A549 (cell line): Measurements from ENCODE around the gene NGB. TPM values are rescaled to one million over a fixed set of nuclear protein-coding genes. Genes with fewer than 3 reads are reported as not detected.
A peak's percentile ranks its signal among the peaks of the same experiment; 100 is the strongest.

ENCODE experiments used
- ATAC-seq, 2 experiments: fragments of 200-7000 bp in 1 of 2; fragments of >200 bp in 1 of 2; cut with Nextera tagmentation in 1 of 2; cut with Tn5 transposase in 1 of 2; 3 replicates each; pipeline versions ENCODE4 v1.8.0 to v1.9.1; 2018 to 2020; ENCODE audit warnings: mild to moderate bottlenecking in 1 of 2, moderate library complexity in 1 of 2
- CTCF ChIA-PET: fragments of 300-600 bp; sonication (Branson Sonifier 250); formaldehyde crosslinking; extraction: SDS; loops from one replicate; lab custom pipeline; 2021; ENCODE audit warnings: antibody characterized with exemption, inconsistent platforms; lab: Yijun Ruan, JAX
- POLR2A ChIA-PET: fragments of 350-600 bp; formaldehyde crosslinking; extraction: SDS; loops from one replicate; lab custom pipeline; 2021; ENCODE audit warnings: antibody characterized with exemption, inconsistent platforms; lab: Yijun Ruan, JAX
- DNase-seq, 2 experiments: peaks; one replicate each; pipeline versions ENCODE4 v3.0.0 to v3.0.0-alpha.2; 2011 to 2016; ENCODE audit warnings: low read depth in 1 of 2, low spot score in 1 of 2
- FAIRE-seq: peaks from 2 replicates; lab custom pipeline; 2011; peaks lifted over from hg19 to GRCh38; lab: Jason Lieb, UNC
- H3K27ac ChIP-seq, 2 experiments: fragments of >200 bp; sonication (Bioruptor Twin); formaldehyde crosslinking; 3 replicates each; pipeline ENCODE4 v1.5.1; 2016 to 2017
- H3K4me1 ChIP-seq: fragments of >200 bp; sonication (Bioruptor Twin); formaldehyde crosslinking; 3 replicates; pipeline ENCODE4 v1.6.1; 2016
- H3K4me2 ChIP-seq: fragments of >200 bp; sonication (Bioruptor Twin); formaldehyde crosslinking; 3 replicates; pipeline ENCODE4 v1.6.1; 2016
- H3K4me3 ChIP-seq: fragments of >200 bp; sonication (Bioruptor Twin); formaldehyde crosslinking; 3 replicates; pipeline ENCODE4 v1.5.1; 2016
- H3K9me3 ChIP-seq: fragments of >200 bp; sonication (Bioruptor Twin); formaldehyde crosslinking; 3 replicates; pipeline ENCODE4 v1.6.1; 2016
- BHLHE40 ChIP-seq: IDR thresholded peaks from 2 replicates; pipeline ENCODE4 v1.6.1; 2012; ENCODE audit warnings: low read depth, low read length, inconsistent platforms
- CHD2 ChIP-seq: fragments of 150-350 bp; IDR thresholded peaks from 2 replicates; pipeline ENCODE4 v1.6.1; 2014; ENCODE audit warnings: low read length; ENCODE audit not compliant: partially characterized antibody
- EHF ChIP-seq: fragments of 250-450 bp; sonication (Bioruptor Pico); IDR thresholded peaks from 2 replicates; pipeline ENCODE4 v1.5.0; 2020; ENCODE audit warnings: mild to moderate bottlenecking
- EHMT2 ChIP-seq: fragments of 200-600 bp; sonication (generic); IDR thresholded peaks from 2 replicates; pipeline ENCODE4 v1.6.1; 2016; ENCODE audit warnings: antibody characterized with exemption, low read depth, mild to moderate bottlenecking, moderate library complexity
- EP300 ChIP-seq, 2 experiments: fragments of >200 bp; sonication (Bioruptor Twin); formaldehyde crosslinking; IDR thresholded peaks; 2 replicates in 1 of 2; 3 replicates in 1 of 2; pipeline ENCODE4 v1.6.1; 2016 to 2017
- ESRRA ChIP-seq: fragments of 150-350 bp; IDR thresholded peaks from 2 replicates; pipeline ENCODE4 v1.6.1; 2014; ENCODE audit warnings: mild to moderate bottlenecking, low read length, borderline replicate concordance
- FOXS1 ChIP-seq: fragments of 250-450 bp; sonication (Bioruptor Pico); IDR thresholded peaks from 2 replicates; pipeline ENCODE4 v1.5.0; 2020; ENCODE audit warnings: mild to moderate bottlenecking, moderate library complexity
- HEYL ChIP-seq: fragments of 250-450 bp; sonication (Bioruptor Pico); IDR thresholded peaks from 2 replicates; pipeline ENCODE4 v1.8.0; 2021; ENCODE audit warnings: mild to moderate bottlenecking, moderate library complexity
- JUNB ChIP-seq: fragments of >200 bp; sonication (Bioruptor Twin); formaldehyde crosslinking; IDR thresholded peaks from 2 replicates; pipeline ENCODE4 v1.6.1; 2016
- KDM5A ChIP-seq: fragments of 200-600 bp; sonication (generic); IDR thresholded peaks from 2 replicates; pipeline ENCODE4 v1.6.1; 2016; ENCODE audit warnings: antibody characterized with exemption, mild to moderate bottlenecking
- MAZ ChIP-seq: fragments of 150-350 bp; IDR thresholded peaks from 2 replicates; pipeline ENCODE4 v1.6.1; 2014; ENCODE audit warnings: antibody characterized with exemption, low read depth, low read length, borderline replicate concordance
- NR3C1 ChIP-seq: fragments of >200 bp; sonication (Bioruptor Twin); formaldehyde crosslinking; IDR thresholded peaks from 3 replicates; pipeline ENCODE4 v1.6.1; 2017
- POLR2AphosphoS2 ChIP-seq: conservative IDR thresholded peaks from 2 replicates; pipeline ENCODE4 v1.6.1; 2012; ENCODE audit warnings: low read length, improper control_type of control experiment, inconsistent platforms
- RARB ChIP-seq: fragments of 250-450 bp; sonication (Bioruptor Pico); IDR thresholded peaks from 2 replicates; pipeline ENCODE4 v1.8.0; 2021; ENCODE audit warnings: mild to moderate bottlenecking, moderate library complexity
- RCOR1 ChIP-seq: fragments of 150-350 bp; IDR thresholded peaks from 2 replicates; pipeline ENCODE4 v1.6.1; 2014; ENCODE audit warnings: antibody characterized with exemption, low read length, low read depth
- REST ChIP-seq: fragments of 200-600 bp; sonication (generic); IDR thresholded peaks from 2 replicates; pipeline ENCODE4 v1.6.1; 2016; ENCODE audit warnings: antibody characterized with exemption, mild to moderate bottlenecking, moderate library complexity
- RNF2 ChIP-seq: fragments of 200-600 bp; sonication (generic); IDR thresholded peaks from 2 replicates; pipeline ENCODE4 v1.6.1; 2016; ENCODE audit warnings: low read depth, mild to moderate bottlenecking, antibody characterized with exemption, moderate library complexity, borderline replicate concordance
- SREBF2 ChIP-seq: fragments of 450-650 bp; IDR thresholded peaks from 2 replicates; pipeline ENCODE4 v1.6.1; 2014; ENCODE audit warnings: mild to moderate bottlenecking, moderate library complexity
- TFCP2L1 ChIP-seq: fragments of 250-450 bp; sonication (Bioruptor Pico); IDR thresholded peaks from 2 replicates; pipeline ENCODE4 v1.5.0; 2021; ENCODE audit warnings: mild to moderate bottlenecking
- TP53 ChIP-seq: fragments of 250-450 bp; sonication (Bioruptor Pico); IDR thresholded peaks from 2 replicates; pipeline ENCODE4 v1.5.0; 2021; ENCODE audit warnings: mild to moderate bottlenecking, moderate library complexity
- ZFP36 ChIP-seq: fragments of 450-650 bp; IDR thresholded peaks from 2 replicates; pipeline ENCODE4 v1.6.1; 2014; ENCODE audit warnings: borderline replicate concordance; ENCODE audit not compliant: partially characterized antibody
- WGBS: methylation state at CpG from one replicate; pipeline ENCODE4 v1.1.6; 2017; ENCODE audit errors: missing lambda C conversion rate; 5-methylcytosine and 5-hydroxymethylcytosine counted together
- polyA plus RNA-seq, 4 experiments: library from polyadenylated mRNA; depleted of rRNA in 3 of 4; stranded (reverse); fragments of >200 nt; fragmentation: RNase III in 1 of 4; extraction: RNeasy Plus Mini Kit Qiagen cat#74134 plus additional on column Dnase treatment in 1 of 4; gene quantifications; 2 replicates in 3 of 4; 3 replicates in 1 of 4; pipeline ENCODE4 v1.2.3, GENCODE V29; 2011 to 2017
- TF ChIP-seq, protein P1 (sequence below): fragments of 250-450 bp; sonication (Bioruptor Pico); IDR thresholded peaks from 2 replicates; pipeline ENCODE4 v1.5.0; 2020; ENCODE audit warnings: low read depth, mild to moderate bottlenecking, moderate library complexity
- TF ChIP-seq, protein P2 (sequence below): fragments of >200 bp; sonication (Bioruptor Twin); formaldehyde crosslinking; IDR thresholded peaks from 3 replicates; pipeline ENCODE4 v1.6.1; 2016

The NGB gene
- polyA plus RNA-seq, 2 of the 4 experiments (the other 2 are of a cell fraction), result not detected

DNA sequence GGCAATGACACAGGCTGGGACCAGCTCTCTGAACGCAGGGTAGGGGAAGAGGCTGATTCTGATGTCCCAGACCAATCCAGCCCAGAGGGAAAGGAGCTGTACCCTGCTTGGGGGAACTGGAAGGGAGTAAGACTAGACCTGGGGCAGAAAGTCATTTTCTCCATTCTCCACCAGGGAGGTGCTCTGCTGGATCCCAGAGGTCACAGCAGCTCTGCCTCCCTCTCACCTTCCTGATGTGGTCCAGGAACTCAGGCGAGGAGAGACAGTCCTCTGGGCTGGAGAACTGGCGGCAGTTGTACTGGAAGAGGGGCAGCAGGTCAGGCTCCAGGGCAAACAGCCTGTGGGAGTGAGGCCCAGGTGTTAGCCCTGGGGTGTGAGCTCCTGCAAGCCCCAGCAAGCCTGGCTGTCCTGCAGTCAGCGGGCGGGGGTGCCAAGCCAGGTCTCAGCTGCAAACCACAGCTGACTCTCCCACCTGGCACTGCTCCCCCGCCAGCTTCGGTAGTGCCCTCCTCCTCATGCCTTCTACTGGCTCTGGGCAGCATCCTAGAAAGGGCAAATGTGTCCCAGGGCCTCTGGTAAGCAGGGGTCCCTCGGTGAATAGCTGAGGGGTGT is 1.9 kb downstream of the NGB start:
- WGBS, result 69% methylated on average over 6 of the region's 8 CpGs
- CTCF ChIA-PET, result interaction anchor here (0.7 to 1.9 kb wide), 6 partner anchors 11 to 85 kb away, joined by 3 to 5 read pairs (median 3); no protein-coding TSS in a partner anchor
- peaks cover 8% of the 10 kb centered on the region; the same call in 1 of the 3 replicates for H3K4me1 ChIP-seq
- FAIRE-seq, result no peak
- H3K9me3 ChIP-seq, result 0 out of 3 replicates have a peak, but pooled peaks cover 5% of the 10 kb centered on the region
- TF ChIP-seq EHMT2 (no peak), BHLHE40 (no peak), ESRRA (no peak), TFCP2L1 (no peak), NR3C1 (no peak), RARB (CRISPR knock-in tag) (no peak), REST (no peak), SREBF2 (no peak), CHD2 (no peak), RCOR1 (no peak), HEYL (CRISPR knock-in tag) (no peak), FOXS1 (no peak), RNF2 (no peak)
- H3K27ac ChIP-seq, result no peak overlapping the region
- no peak for DNase-seq
- H3K4me2 ChIP-seq, result no peak overlapping the region
- POLR2A ChIA-PET, result no interaction called here
- ATAC-seq, result peak; percentile 10 to 37; a peak in 3 of 6 replicates
- H3K4me3 ChIP-seq, result no peak overlapping the region

DNA sequence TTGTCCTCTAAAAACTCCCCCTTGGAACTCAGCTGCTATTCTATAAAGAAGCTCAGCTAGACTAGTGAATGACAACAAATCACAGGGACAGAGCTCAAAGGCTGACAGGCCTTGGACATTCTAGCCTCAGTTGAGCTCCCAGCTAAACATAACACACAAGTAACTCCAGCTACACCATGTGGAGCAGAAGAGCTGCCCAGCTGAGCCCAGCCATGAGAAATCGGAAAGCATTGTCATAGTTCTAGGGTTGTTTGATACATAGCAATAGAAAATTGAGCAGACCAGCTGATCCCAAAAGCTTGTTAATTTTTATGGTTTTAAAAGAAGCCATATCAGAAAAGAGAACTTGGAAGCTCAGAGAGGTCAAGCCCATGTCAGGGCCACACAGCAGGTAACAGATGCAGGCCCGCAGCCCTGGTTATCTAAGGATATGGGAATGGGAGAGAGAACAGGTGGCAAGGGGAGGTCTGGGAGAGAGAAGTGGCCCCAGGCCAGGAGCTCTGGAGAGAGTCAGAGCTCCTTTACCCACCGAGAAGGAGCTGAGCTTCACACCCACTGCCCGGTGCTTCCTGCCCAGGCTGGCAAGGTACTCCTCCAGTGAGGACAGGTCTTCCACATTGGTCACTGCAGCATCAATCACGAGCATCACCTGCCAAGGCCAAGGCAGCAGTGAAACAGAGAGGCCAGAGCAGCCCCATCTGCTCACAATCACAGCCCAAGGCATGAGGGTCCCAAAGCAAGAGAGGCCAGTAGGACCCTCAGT is 2.9 kb downstream of the NGB start:
- no peak for FAIRE-seq
- POLR2A ChIA-PET, result no interaction called here

More for the DNA sequence above, 2.9 kb downstream of the NGB start:
- CTCF ChIA-PET, result interaction anchor here (0.6 to 3.6 kb wide), 9 partner anchors 8 to 818 kb away, joined by 3 to 13 read pairs (median 4); no protein-coding TSS in a partner anchor
- no peak for DNase-seq
- Histone ChIP-seq H3K4me1 (peaks cover 8% of the 10 kb centered on the region; the same call in 1 of the 3 replicates), H3K4me2 (no peak overlapping the region), H3K27ac (no peak overlapping the region), H3K9me3 (0 out of 3 replicates have a peak, but pooled peaks cover 5% of the 10 kb centered on the region), H3K4me3 (no peak overlapping the region)
- ATAC-seq, result no peak
- WGBS, result 70% methylated on average over 4 of the region's 5 CpGs
- TF ChIP-seq MAZ, result no peak
- TF ChIP-seq, protein P1, sequence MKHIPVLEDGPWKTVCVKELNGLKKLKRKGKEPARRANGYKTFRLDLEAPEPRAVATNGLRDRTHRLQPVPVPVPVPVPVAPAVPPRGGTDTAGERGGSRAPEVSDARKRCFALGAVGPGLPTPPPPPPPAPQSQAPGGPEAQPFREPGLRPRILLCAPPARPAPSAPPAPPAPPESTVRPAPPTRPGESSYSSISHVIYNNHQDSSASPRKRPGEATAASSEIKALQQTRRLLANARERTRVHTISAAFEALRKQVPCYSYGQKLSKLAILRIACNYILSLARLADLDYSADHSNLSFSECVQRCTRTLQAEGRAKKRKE, result no peak
- TF ChIP-seq ZFP36, result no peak
- TF ChIP-seq TP53 (CRISPR knock-in tag), result no peak
- no peak for TF ChIP-seq SREBF2
- TF ChIP-seq FOXS1, result no peak
- no peak for TF ChIP-seq EP300 (IDR thresholded peaks at IDR 0.05)
- no peak for TF ChIP-seq EHF (CRISPR knock-in tag)
- no peak for TF ChIP-seq KDM5A
- no peak for TF ChIP-seq POLR2AphosphoS2
- TF ChIP-seq JUNB, result no peak
- TF ChIP-seq, protein P2, sequence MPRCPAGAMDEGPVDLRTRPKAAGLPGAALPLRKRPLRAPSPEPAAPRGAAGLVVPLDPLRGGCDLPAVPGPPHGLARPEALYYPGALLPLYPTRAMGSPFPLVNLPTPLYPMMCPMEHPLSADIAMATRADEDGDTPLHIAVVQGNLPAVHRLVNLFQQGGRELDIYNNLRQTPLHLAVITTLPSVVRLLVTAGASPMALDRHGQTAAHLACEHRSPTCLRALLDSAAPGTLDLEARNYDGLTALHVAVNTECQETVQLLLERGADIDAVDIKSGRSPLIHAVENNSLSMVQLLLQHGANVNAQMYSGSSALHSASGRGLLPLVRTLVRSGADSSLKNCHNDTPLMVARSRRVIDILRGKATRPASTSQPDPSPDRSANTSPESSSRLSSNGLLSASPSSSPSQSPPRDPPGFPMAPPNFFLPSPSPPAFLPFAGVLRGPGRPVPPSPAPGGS, result no peak
- TF ChIP-seq REST, result no peak
